CD4-positive, alpha-beta T cell (primary cell): ENCODE measurements around the gene GIGYF1. TPM values are rescaled to one million over a fixed set of nuclear protein-coding genes. Genes with fewer than 3 reads are reported as not detected.
"Not testable (repeated sequence)": the region's sequence is repeated elsewhere in the genome, so short reads cannot be mapped to it uniquely, and the experiment has no call there.

ENCODE experiments used
- ATAC-seq: fragments of 200-7000 bp; cut with Tn5 transposase; one replicate; pipeline ENCODE4 v1.10.0; 2022; ENCODE audit warnings: mild to moderate bottlenecking; ENCODE audit not compliant: poor library complexity
- CTCF ChIA-PET: fragments of 350-600 bp; sonication (Branson Sonifier 250); formaldehyde crosslinking; loops from one replicate; lab custom pipeline; 2021; ENCODE audit warnings: antibody characterized with exemption, inconsistent platforms; lab: Charles Lee
- POLR2A ChIA-PET: fragments of 350-600 bp; sonication (Branson Sonifier 250); formaldehyde crosslinking; loops from one replicate; lab custom pipeline; 2021; ENCODE audit warnings: antibody characterized with exemption, inconsistent platforms; lab: Charles Lee
- DNase-seq, 14 experiments: peaks; one replicate each; pipeline ENCODE4 v3.0.0-alpha.2; 2013 to 2020; ENCODE audit warnings: mixed read lengths in 2 of 14
- H3K27ac ChIP-seq, 2 donors: one replicate each; pipeline versions ENCODE4 v1.5.1 to v1.7.0; 2013; ENCODE audit warnings: low read length in 2 of 2, low read depth in 1 of 2, mild to moderate bottlenecking in 1 of 2
- H3K27me3 ChIP-seq, 2 experiments: 1 replicate in 1 of 2; 2 replicates in 1 of 2; pipeline versions ENCODE4 v1.6.1 to v1.7.0; 2013; ENCODE audit warnings: low read length in 2 of 2, control low read depth in 1 of 2, mild to moderate bottlenecking in 1 of 2, moderate library complexity in 1 of 2; ENCODE audit not compliant: insufficient read depth in 2 of 2, control insufficient read depth in 1 of 2
- H3K36me3 ChIP-seq: one replicate; pipeline ENCODE4 v1.6.1; 2013; ENCODE audit warnings: low read length, control low read depth; ENCODE audit not compliant: insufficient read depth
- H3K4me1 ChIP-seq: one replicate; pipeline ENCODE4 v1.6.1; 2013; ENCODE audit warnings: low read length, control low read depth; ENCODE audit not compliant: insufficient read depth
- H3K4me3 ChIP-seq: one replicate; pipeline ENCODE4 v1.5.1; 2013; ENCODE audit warnings: mild to moderate bottlenecking, low read length, moderate library complexity
- H3K9me3 ChIP-seq, 2 experiments: 1 replicate in 1 of 2; 2 replicates in 1 of 2; pipeline versions ENCODE4 v1.6.1 to v1.7.0; 2013; ENCODE audit warnings: low read length in 2 of 2, mild to moderate bottlenecking in 2 of 2, control low read depth in 1 of 2, moderate library complexity in 1 of 2; ENCODE audit not compliant: control insufficient read depth in 1 of 2, insufficient read depth in 1 of 2
- H3K27ac Mint-ChIP-seq: one replicate; pipeline ENCODE4 v1.8.0; 2020; ENCODE audit warnings: mixed read lengths
- H3K27me3 Mint-ChIP-seq: one replicate; pipeline ENCODE4 v1.8.0; 2021; ENCODE audit warnings: mixed read lengths
- H3K36me3 Mint-ChIP-seq: one replicate; pipeline ENCODE4 v1.8.0; 2021; ENCODE audit warnings: low read depth, mixed read lengths
- H3K4me1 Mint-ChIP-seq: one replicate; pipeline ENCODE4 v1.8.0; 2021; ENCODE audit warnings: low read depth, mixed read lengths
- H3K4me3 Mint-ChIP-seq: one replicate; pipeline ENCODE4 v1.8.0; 2020; ENCODE audit warnings: mild to moderate bottlenecking, mixed read lengths
- H3K9me3 Mint-ChIP-seq: one replicate; pipeline ENCODE4 v1.8.0; 2020; ENCODE audit warnings: mixed read lengths
- CTCF ChIP-seq: fragments of 200-600 bp; IDR thresholded peaks from one replicate; pipeline ENCODE4 v1.8.0; 2022; ENCODE audit warnings: antibody characterized with exemption, mild to moderate bottlenecking
- intact Hi-C, 2 experiments: fragments of 100-400 bp; cut with DNase I in 1 of 2; cut with micrococcal nuclease in 1 of 2; formaldehyde crosslinking; loops; one replicate each; pipeline versions ENCODE4 v1.15.1 to v1.9.0; 2023 to 2025; cut with DNase I, micrococcal nuclease
- total RNA-seq, 174 experiments: library from RNA in 2 of 174; stranded (reverse) in 2 of 174; gene quantifications; one replicate each; pipeline ENCODE4 v1.2.3 and lab custom pipeline; 2021 to 2026

Gene GIGYF1
- total RNA-seq, 2 experiments from 2014 or later = 75.5 to 78.8 TPM

- Mint-ChIP-seq H3K4me3 (no peak overlapping the region), H3K9me3 (peaks cover 5% of the 10 kb centered on the region), H3K4me1 (peaks cover 5% of the 10 kb centered on the region), H3K36me3 (no peaks in the 10 kb centered on the region), H3K27me3 (peaks cover 62% of the 10 kb centered on the region), H3K27ac (no peak overlapping the region)
- no peak for TF ChIP-seq CTCF
- H3K9me3 ChIP-seq = peaks cover 0 to 25% of the 10 kb centered on the region in 2 experiments
- POLR2A ChIA-PET = no interaction called here
- DNase-seq (no peak), ATAC-seq (no peak)
- peaks cover 17 to 46% of the 10 kb centered on the region in 2 experiments for H3K27me3 ChIP-seq
- H3K4me3 ChIP-seq = no peak overlapping the region
- H3K27ac ChIP-seq = no peak overlapping the region
- CTCF ChIA-PET = interaction anchor here (0.9 kb wide), 1 partner anchor 15 kb away, joined by 3 read pairs; the partner anchor contains the start of gene POP7
- H3K4me1 ChIP-seq = peaks cover 3% of the 10 kb centered on the region
- intact Hi-C loops = no loop called here
- no peaks in the 10 kb centered on the region for H3K36me3 ChIP-seq
These were observed 26.8 kb upstream of the GIGYF1 start for GRCh38 chr7:100720671-100721504.

GRCh38 chr7:100720279-100720670, 26.2 kb upstream of the GIGYF1 start, which contains the start of gene EPO:
Gene EPO, plus strand, starts transcription at chr7:100720468. Its CDS starts 513 bp downstream, at chr7:100720981.
- Mint-ChIP-seq H3K4me1 (peaks cover 3% of the 10 kb centered on the region), H3K27ac (no peak within 1 kb of the TSS), H3K27me3 (peaks cover 60% of the 10 kb centered on the region), H3K9me3 (peaks cover 5% of the 10 kb centered on the region), H3K4me3 (no peak within 1 kb of the TSS), H3K36me3 (no peaks in the 10 kb centered on the region)
- no peak for ATAC-seq
- no peaks in the 10 kb centered on the region for H3K36me3 ChIP-seq
- peaks cover 0 to 25% of the 10 kb centered on the region in 2 experiments for H3K9me3 ChIP-seq
- ChIA-PET CTCF (interaction anchor here (0.9 kb wide), 1 partner anchor 15 kb away, joined by 3 read pairs; the partner anchor contains the start of gene POP7), POLR2A (no interaction called here)
- H3K4me1 ChIP-seq = peaks cover 3% of the 10 kb centered on the region
- peaks cover 17 to 46% of the 10 kb centered on the region in 2 experiments for H3K27me3 ChIP-seq
- no peak for TF ChIP-seq CTCF
- H3K4me3 ChIP-seq = no peak within 1 kb of the TSS
- no peak for DNase-seq
- no peak within 1 kb of the TSS for H3K27ac ChIP-seq
- intact Hi-C loops = no loop called here

GRCh38 chr7:100719523-100720278, 25.7 kb upstream of the GIGYF1 start:
- H3K36me3 Mint-ChIP-seq = no peaks in the 10 kb centered on the region
- ChIA-PET CTCF (no interaction called here), POLR2A (no interaction called here)
- no peak overlapping the region for H3K27ac ChIP-seq
- H3K4me3 ChIP-seq = no peak overlapping the region
- peaks cover 0 to 25% of the 10 kb centered on the region in 2 experiments for H3K9me3 ChIP-seq
- DNase-seq = no peak
- peaks cover 5% of the 10 kb centered on the region for H3K9me3 Mint-ChIP-seq
- H3K27me3 ChIP-seq = peaks cover 17 to 46% of the 10 kb centered on the region in 2 experiments
- TF ChIP-seq CTCF = no peak
- ATAC-seq = no peak
- H3K27ac Mint-ChIP-seq = no peak overlapping the region
- no peaks in the 10 kb centered on the region for H3K4me1 ChIP-seq
- intact Hi-C loops = no loop called here
- H3K36me3 ChIP-seq = no peaks in the 10 kb centered on the region
- peaks cover 57% of the 10 kb centered on the region for H3K27me3 Mint-ChIP-seq
- H3K4me3 Mint-ChIP-seq = no peak overlapping the region
- H3K4me1 Mint-ChIP-seq = no peaks in the 10 kb centered on the region

GRCh38 chr7:100717073-100717472, 23.0 kb upstream of the GIGYF1 start:
- CTCF ChIA-PET = interaction anchor here (0.9 kb wide), 1 partner anchor 48 kb away, joined by 3 read pairs; no protein-coding TSS in a partner anchor
- ATAC-seq, H3K4me3 ChIP-seq, H3K4me1 Mint-ChIP-seq, H3K27ac Mint-ChIP-seq, H3K4me1 ChIP-seq, intact Hi-C loops, H3K36me3 ChIP-seq, POLR2A ChIA-PET, H3K36me3 Mint-ChIP-seq, H3K4me3 Mint-ChIP-seq, H3K9me3 Mint-ChIP-seq, H3K27ac ChIP-seq, DNase-seq: not testable (repeated sequence)
- H3K27me3 ChIP-seq = peaks cover 17 to 29% of the 10 kb centered on the region in 2 experiments
- H3K27me3 Mint-ChIP-seq = peaks cover 35% of the 10 kb centered on the region
- peaks cover 0 to 25% of the 10 kb centered on the region in 2 experiments for H3K9me3 ChIP-seq
